Neuronal stem cell (in vitro differentiated cells): ENCODE results near the gene ARL14.

Experiments used
- DNase-seq: peaks from one replicate; pipeline ENCODE4 v3.0.0-alpha.2; 2013; ENCODE audit warnings: low spot score
- H2AFZ ChIP-seq: one replicate; pipeline ENCODE4 v1.6.1; 2013; ENCODE audit warnings: mild to moderate bottlenecking, low read length, inconsistent platforms
- H2AK5ac ChIP-seq: 2 replicates; pipeline ENCODE4 v1.6.1; 2013; ENCODE audit warnings: low read depth, mild to moderate bottlenecking, inconsistent platforms, low read length, moderate library complexity, mixed read lengths
- H2BK120ac ChIP-seq: 2 replicates; pipeline ENCODE4 v1.6.1; 2013; ENCODE audit warnings: low read depth, mild to moderate bottlenecking, inconsistent platforms, low read length, moderate library complexity, mixed read lengths
- H2BK12ac ChIP-seq: one replicate; pipeline ENCODE4 v1.6.1; 2013; ENCODE audit warnings: low read length, inconsistent platforms
- H2BK15ac ChIP-seq: 2 replicates; pipeline ENCODE4 v1.6.1; 2013; ENCODE audit warnings: mild to moderate bottlenecking, low read length, inconsistent platforms, mixed read lengths
- H2BK5ac ChIP-seq: one replicate; pipeline ENCODE4 v1.6.1; 2013; ENCODE audit warnings: inconsistent platforms, mild to moderate bottlenecking, low read length, moderate library complexity
- H3K14ac ChIP-seq: one replicate; pipeline ENCODE4 v1.6.1; 2013; ENCODE audit warnings: low read length, inconsistent platforms
- H3K18ac ChIP-seq: 2 replicates; pipeline ENCODE4 v1.6.1; 2013; ENCODE audit warnings: low read length, inconsistent platforms
- H3K23ac ChIP-seq: 2 replicates; pipeline ENCODE4 v1.6.1; 2013; ENCODE audit warnings: low read depth, mild to moderate bottlenecking, mixed read lengths, low read length, inconsistent platforms; ENCODE audit not compliant: poor library complexity
- H3K27ac ChIP-seq: replicated peaks from 3 replicates; pipeline ENCODE4 v1.5.1; 2013; ENCODE audit warnings: low read length, inconsistent platforms
- H3K27me3 ChIP-seq, 3 experiments: 2 replicates each; pipeline ENCODE4 v1.6.1; 2013; ENCODE audit warnings: low read length in 3 of 3, mild to moderate bottlenecking in 2 of 3, inconsistent platforms in 1 of 3, low read depth in 1 of 3, mixed read lengths in 1 of 3, moderate library complexity in 1 of 3; ENCODE audit not compliant: control insufficient read depth in 3 of 3, insufficient read depth in 3 of 3
- H3K36me3 ChIP-seq, 2 donors: replicated peaks in 1 of 2; 2 replicates each; pipeline ENCODE4 v1.6.1; 2013; ENCODE audit warnings: low read length in 2 of 2; ENCODE audit not compliant: control insufficient read depth in 2 of 2, insufficient read depth in 2 of 2
- H3K4ac ChIP-seq: 2 replicates; pipeline ENCODE4 v1.6.1; 2013; ENCODE audit warnings: inconsistent platforms, mild to moderate bottlenecking, low read length, moderate library complexity
- H3K4me1 ChIP-seq, 2 donors: 1 replicate in 1 of 2; 2 replicates in 1 of 2; pipeline ENCODE4 v1.6.1; 2013; ENCODE audit warnings: low read length in 2 of 2, low read depth in 1 of 2; ENCODE audit not compliant: control insufficient read depth in 2 of 2, insufficient read depth in 1 of 2
- H3K4me2 ChIP-seq: one replicate; pipeline ENCODE4 v1.6.1; 2013; ENCODE audit warnings: mild to moderate bottlenecking, low read length, inconsistent platforms; ENCODE audit not compliant: insufficient read depth, poor library complexity, severe bottlenecking
- H3K4me3 ChIP-seq, 2 donors: 2 replicates each; pipeline ENCODE4 v1.5.1; 2013; ENCODE audit warnings: low read length in 2 of 2, mild to moderate bottlenecking in 2 of 2, inconsistent platforms in 1 of 2, moderate library complexity in 1 of 2
- H3K79me1 ChIP-seq: one replicate; pipeline ENCODE4 v1.6.1; 2013; ENCODE audit warnings: low read depth, mild to moderate bottlenecking, inconsistent platforms, low read length, moderate library complexity
- H3K9ac ChIP-seq: one replicate; pipeline ENCODE4 v1.6.1; 2013; ENCODE audit warnings: mild to moderate bottlenecking, low read depth, low read length, inconsistent platforms; ENCODE audit not compliant: poor library complexity
- H3K9me3 ChIP-seq, 2 donors: replicated peaks in 1 of 2; 2 replicates each; pipeline versions ENCODE3 to v1.6.1; 2013; ENCODE audit warnings: low read length in 2 of 2, mild to moderate bottlenecking in 2 of 2, inconsistent platforms in 1 of 2, low read depth in 1 of 2, mixed read lengths in 1 of 2, moderate library complexity in 1 of 2; ENCODE audit not compliant: control insufficient read depth in 2 of 2, insufficient read depth in 1 of 2
- H4K8ac ChIP-seq: one replicate; pipeline ENCODE4 v1.6.1; 2013; ENCODE audit warnings: low read depth, mild to moderate bottlenecking, inconsistent platforms, low read length, moderate library complexity
- H4K91ac ChIP-seq: one replicate; pipeline ENCODE4 v1.6.1; 2013; ENCODE audit warnings: low read length, low read depth, mild to moderate bottlenecking, inconsistent platforms; ENCODE audit not compliant: poor library complexity
- WGBS, 2 donors: extraction: QIAGEN DNeasy Blood & Tissue Kit; methylation state at CpG; one replicate each; pipeline ENCODE4 v1.1.7; 2013; ENCODE audit warnings: missing lambda C conversion rate in 2 of 2, mixed read lengths in 1 of 2; ENCODE audit not compliant: insufficient read length in 2 of 2, insufficient replicate concordance in 1 of 2; ENCODE audit errors: extremely low coverage in 2 of 2; 5-methylcytosine and 5-hydroxymethylcytosine counted together

Gene ARL14

DNA sequence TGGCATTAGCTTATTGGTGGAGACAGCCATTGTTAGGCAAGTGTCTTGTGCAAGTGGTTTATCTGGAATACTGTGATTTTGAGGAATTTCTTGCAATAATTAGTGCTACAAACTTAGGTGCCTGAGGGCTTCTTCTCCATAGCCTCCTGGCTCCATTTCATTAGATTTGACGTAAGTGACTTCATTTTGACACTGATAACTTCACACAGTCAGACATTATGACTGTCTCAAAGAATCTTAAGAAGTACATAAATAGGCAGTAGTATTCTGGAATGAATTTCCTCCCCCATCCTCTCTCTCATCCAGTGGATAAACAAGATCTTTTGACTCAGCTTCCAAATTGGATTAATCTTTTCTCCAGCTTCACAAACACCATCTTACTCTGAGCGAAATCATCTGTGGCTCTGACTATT lies 19.0 kb downstream of the ARL14 start:
- H2BK5ac ChIP-seq: no peak overlapping the region
- H3K4ac ChIP-seq: no peak overlapping the region
- no peaks in the 10 kb centered on the region for H3K9me3 ChIP-seq
- H2AK5ac ChIP-seq: no peak overlapping the region
- no peak overlapping the region for H3K23ac ChIP-seq
- no peak overlapping the region for H2BK120ac ChIP-seq
- no peak overlapping the region for H3K27ac ChIP-seq
- H2BK12ac ChIP-seq: no peak overlapping the region
- no peak overlapping the region for H2BK15ac ChIP-seq
- no peak overlapping the region for H3K9ac ChIP-seq
- H3K4me1 ChIP-seq: peaks cover 0 to 3% of the 10 kb centered on the region in 2 donors
- no peak overlapping the region for H4K8ac ChIP-seq
- H4K91ac ChIP-seq: no peak overlapping the region
- H3K4me2 ChIP-seq: no peak overlapping the region
- H3K36me3 ChIP-seq: no peaks in the 10 kb centered on the region
- no peaks in the 10 kb centered on the region for H3K79me1 ChIP-seq
- whole genome bisulfite sequencing, 2 donors: no CpG with 5 or more reads among the region's 2 CpGs
- no peak for DNase-seq
- no peak overlapping the region for H3K14ac ChIP-seq
- H3K18ac ChIP-seq: no peak overlapping the region
- H3K4me3 ChIP-seq: no peak overlapping the region
- no peak overlapping the region for H2AFZ ChIP-seq
- H3K27me3 ChIP-seq: no peaks in the 10 kb centered on the region

DNA sequence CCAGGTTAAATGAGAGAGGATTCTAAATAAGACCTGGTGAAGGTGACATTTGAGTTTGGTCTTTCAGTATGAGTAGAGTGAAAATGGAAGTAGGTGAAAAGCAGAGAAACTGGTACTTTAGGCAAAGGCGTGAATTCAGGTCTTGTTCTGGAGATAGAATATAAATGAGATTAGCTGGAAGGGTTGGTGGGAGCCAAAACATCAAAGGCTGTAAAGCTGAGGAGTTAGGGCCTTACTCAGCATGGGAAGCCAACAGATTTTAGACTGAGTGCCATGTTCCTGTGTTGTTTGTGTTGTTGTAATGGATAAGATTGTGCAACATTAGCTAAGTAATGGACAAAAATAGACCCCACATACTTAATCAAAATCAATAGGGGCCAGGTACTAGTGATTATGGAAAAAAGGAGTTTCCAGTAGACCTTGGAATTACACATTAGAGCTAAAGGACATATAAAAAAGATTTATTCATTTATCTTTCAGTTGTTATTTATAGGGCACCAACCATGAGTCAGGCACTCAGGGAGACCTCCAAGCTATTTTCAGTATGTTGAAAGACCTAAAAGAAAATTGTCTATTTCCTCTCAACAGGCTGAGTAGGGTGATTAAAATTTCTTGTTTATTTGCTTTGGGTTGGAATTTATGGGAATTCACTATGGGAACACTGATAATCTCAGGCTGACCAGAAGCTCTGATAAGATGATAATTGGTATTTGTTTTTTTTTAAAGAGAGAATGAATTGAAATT lies 20.8 kb downstream of the ARL14 start:
- Histone ChIP-seq H3K79me1 (no peaks in the 10 kb centered on the region), H2BK15ac (no peak overlapping the region), H2BK120ac (no peak overlapping the region), H3K14ac (no peak overlapping the region), H3K4me1 (peaks cover 0 to 3% of the 10 kb centered on the region in 2 donors), H2BK5ac (no peak overlapping the region), H3K27me3 (no peaks in the 10 kb centered on the region), H3K9ac (no peak overlapping the region), H2BK12ac (no peak overlapping the region), H3K4me2 (no peak overlapping the region), H3K36me3 (no peaks in the 10 kb centered on the region), H4K8ac (no peak overlapping the region), H3K9me3 (no peaks in the 10 kb centered on the region), H3K4me3 (no peak overlapping the region), H3K18ac (no peak overlapping the region), H2AFZ (no peak overlapping the region), H4K91ac (no peak overlapping the region), H2AK5ac (no peak overlapping the region), H3K23ac (no peak overlapping the region), H3K27ac (no peak overlapping the region), H3K4ac (no peak overlapping the region)
- no CpG with 5 or more reads among the region's 1 CpG for WGBS, 2 donors
- no peak for DNase-seq

DNA sequence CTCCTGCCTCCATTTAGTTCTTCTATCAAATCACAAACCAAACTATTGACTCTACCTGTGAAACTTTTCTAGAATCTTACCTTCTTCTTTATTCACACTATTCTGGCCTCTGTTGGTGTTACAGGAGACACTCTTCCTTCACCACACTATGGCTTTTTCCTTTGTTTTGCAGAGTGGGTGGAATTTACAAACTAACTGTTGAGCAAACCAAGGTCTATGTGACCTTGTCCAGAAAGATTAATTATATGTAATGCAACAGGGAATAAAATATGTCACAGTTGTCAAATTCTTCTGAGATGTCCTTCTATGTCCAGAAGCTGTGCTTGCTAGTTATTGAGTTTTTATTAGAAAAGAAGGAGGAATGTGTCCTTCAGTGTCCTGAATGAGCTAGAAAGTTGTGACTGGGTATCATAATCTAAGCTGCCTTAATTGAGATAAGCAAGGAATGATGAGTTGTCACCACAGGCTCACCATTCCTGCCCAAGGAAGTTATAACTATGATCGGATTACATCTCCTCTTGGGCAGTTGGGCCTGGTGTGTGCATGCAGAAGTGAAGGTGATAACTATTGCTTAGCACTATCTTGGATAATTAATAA lies 21.7 kb downstream of the ARL14 start:
- H3K27me3 ChIP-seq: no peaks in the 10 kb centered on the region
- H2AFZ ChIP-seq: no peak overlapping the region
- no peak overlapping the region for H3K14ac ChIP-seq
- H2BK12ac ChIP-seq: no peak overlapping the region
- no peak overlapping the region for H3K9ac ChIP-seq
- H3K79me1 ChIP-seq: no peaks in the 10 kb centered on the region
- H3K4ac ChIP-seq: no peak overlapping the region
- H3K27ac ChIP-seq: no peak overlapping the region
- no peak overlapping the region for H4K91ac ChIP-seq
- H3K18ac ChIP-seq: no peak overlapping the region
- no peak for DNase-seq
- H3K36me3 ChIP-seq: no peaks in the 10 kb centered on the region
- H2AK5ac ChIP-seq: no peak overlapping the region
- H3K4me3 ChIP-seq: no peak overlapping the region
- no peak overlapping the region for H2BK15ac ChIP-seq
- no peak overlapping the region for H2BK5ac ChIP-seq
- no peaks in the 10 kb centered on the region for H3K4me1 ChIP-seq
- no peak overlapping the region for H3K4me2 ChIP-seq
- H3K23ac ChIP-seq: no peak overlapping the region
- WGBS, 2 donors: no CpG with 5 or more reads among the region's 1 CpG
- H3K9me3 ChIP-seq: no peaks in the 10 kb centered on the region
- H2BK120ac ChIP-seq: no peak overlapping the region
- no peak overlapping the region for H4K8ac ChIP-seq

DNA sequence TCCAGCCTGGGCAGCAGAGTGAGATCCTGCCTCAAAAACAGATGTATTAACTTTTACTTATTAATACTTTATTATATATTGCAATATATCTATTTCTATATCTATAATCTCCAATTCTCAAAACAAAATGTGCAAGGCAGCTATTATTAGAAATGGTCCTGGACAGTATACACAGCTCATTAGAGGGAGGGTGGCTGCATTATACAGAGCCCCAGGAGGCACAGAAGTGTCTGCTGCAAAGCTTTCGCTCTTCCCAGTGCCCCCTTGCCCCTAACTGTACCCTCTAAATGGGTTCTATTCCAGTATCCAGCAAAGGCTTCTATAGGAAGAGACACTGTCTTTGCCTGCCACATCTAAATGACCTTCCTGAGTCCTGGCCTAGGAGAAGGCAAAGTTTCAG lies 24.5 kb downstream of the ARL14 start:
- Histone ChIP-seq H3K18ac (no peak overlapping the region), H2AFZ (no peak overlapping the region), H2BK15ac (no peak overlapping the region), H3K27ac (no peak overlapping the region), H4K91ac (no peak overlapping the region), H2AK5ac (no peak overlapping the region), H2BK12ac (no peak overlapping the region), H3K36me3 (no peaks in the 10 kb centered on the region), H2BK120ac (no peak overlapping the region), H3K4me3 (no peak overlapping the region), H3K23ac (no peak overlapping the region), H3K79me1 (no peaks in the 10 kb centered on the region), H3K9ac (no peak overlapping the region), H3K14ac (no peak overlapping the region), H4K8ac (no peak overlapping the region), H2BK5ac (no peak overlapping the region), H3K9me3 (no peaks in the 10 kb centered on the region), H3K27me3 (no peaks in the 10 kb centered on the region), H3K4me1 (no peaks in the 10 kb centered on the region), H3K4ac (no peak overlapping the region), H3K4me2 (no peak overlapping the region)
- no CpG with 5 or more reads among the region's 1 CpG for WGBS, 2 donors
- no peak for DNase-seq
